ENCODE data around the gene ADAMTS17.

ADAMTS17 gene

GRCh38 chr15:100170291-100171210 is 171.2 kb downstream of the ADAMTS17 start:
- DNase-seq (ENCODE audit: low spot score), result no peak

- no peak for DNase-seq (ENCODE audit: low spot score)
Observed at GRCh38 chr15:100169615-100170290, 172.0 kb downstream of the ADAMTS17 start.

GRCh38 chr15:100168787-100169186 is 173.0 kb downstream of the ADAMTS17 start:
- DNase-seq (ENCODE audit: low spot score), result no peak

- peak; percentile 24 for DNase-seq (ENCODE audit: low spot score)
Observed at GRCh38 chr15:100167884-100168375, 173.8 kb downstream of the ADAMTS17 start.

- no peak for DNase-seq (ENCODE audit: low spot score)
Observed at GRCh38 chr15:100166313-100166712, 175.5 kb downstream of the ADAMTS17 start.

GRCh38 chr15:100163961-100164360 is 177.8 kb downstream of the ADAMTS17 start:
- DNase-seq (ENCODE audit: low spot score), result no peak

- DNase-seq (ENCODE audit: low spot score), result no peak
Observed at GRCh38 chr15:100160953-100161352, 180.8 kb downstream of the ADAMTS17 start.

GRCh38 chr15:100159436-100159835 is 182.3 kb downstream of the ADAMTS17 start:
- DNase-seq (ENCODE audit: low spot score), result peak; percentile 7

GRCh38 chr15:100158356-100158755 is 183.4 kb downstream of the ADAMTS17 start:
- DNase-seq (ENCODE audit: low spot score), result no peak

- no peak for DNase-seq (ENCODE audit: low spot score)
Observed at GRCh38 chr15:100156201-100156600, 185.6 kb downstream of the ADAMTS17 start.

- DNase-seq (ENCODE audit: low spot score), result no peak
Observed at GRCh38 chr15:100154338-100154737, 187.4 kb downstream of the ADAMTS17 start.

GRCh38 chr15:100152463-100152862 is 189.3 kb downstream of the ADAMTS17 start:
- no peak for DNase-seq (ENCODE audit: low spot score)

GRCh38 chr15:100150906-100151305 is 190.9 kb downstream of the ADAMTS17 start:
- no peak for DNase-seq (ENCODE audit: low spot score)

- no peak for DNase-seq (ENCODE audit: low spot score)
Observed at GRCh38 chr15:100147828-100148227, 193.9 kb downstream of the ADAMTS17 start.

GRCh38 chr15:100143378-100143777 is 198.4 kb downstream of the ADAMTS17 start:
- no peak for DNase-seq (ENCODE audit: low spot score)

- no peak for DNase-seq (ENCODE audit: low spot score)
Observed at GRCh38 chr15:100141311-100142001, 200.3 kb downstream of the ADAMTS17 start.

- DNase-seq (ENCODE audit: low spot score), result peak; percentile 33
Observed at GRCh38 chr15:100140527-100141308, 201.1 kb downstream of the ADAMTS17 start.

- DNase-seq (ENCODE audit: low spot score), result no peak
Observed at GRCh38 chr15:100134586-100134985, 207.2 kb downstream of the ADAMTS17 start.

GRCh38 chr15:100134089-100134583 is 207.6 kb downstream of the ADAMTS17 start:
- DNase-seq (ENCODE audit: low spot score), result no peak

GRCh38 chr15:100133001-100133400 is 208.8 kb downstream of the ADAMTS17 start:
- DNase-seq (ENCODE audit: low spot score), result no peak

GRCh38 chr15:100132309-100132708 is 209.5 kb downstream of the ADAMTS17 start:
- no peak for DNase-seq (ENCODE audit: low spot score)

Data from globus pallidus (tissue), 1 donor.